Lung (tissue), 12 donors: Measurements from ENCODE around the gene FUOM. TPM values are rescaled to one million over a fixed set of nuclear protein-coding genes. Genes with fewer than 3 reads are reported as not detected.

Experiments used
- ATAC-seq: fragments of 200-7000 bp; cut with Tn5 transposase; one replicate; pipeline ENCODE4 v1.9.1; 2020; ENCODE audit warnings: moderate number of reproducible peaks; ENCODE audit not compliant: insufficient read depth, low FRiP score
- DNase-seq, 3 donors: peaks; one replicate each; pipeline ENCODE4 v3.0.0-alpha.2; 2013 to 2017
- H3K27ac ChIP-seq, 2 donors: one replicate each; pipeline ENCODE4 v1.5.1; 2013; ENCODE audit warnings: mild to moderate bottlenecking in 2 of 2, moderate library complexity in 2 of 2, control low read depth in 1 of 2, inconsistent platforms in 1 of 2, low read depth in 1 of 2, low read length in 1 of 2
- H3K27me3 ChIP-seq, 3 donors: one replicate each; pipeline ENCODE4 v1.5.1; 2013; ENCODE audit warnings: low read length in 2 of 3; ENCODE audit not compliant: control insufficient read depth in 3 of 3, insufficient read depth in 3 of 3
- H3K36me3 ChIP-seq, 4 donors: one replicate each; pipeline ENCODE4 v1.5.1; 2013; ENCODE audit warnings: low read length in 4 of 4, mild to moderate bottlenecking in 1 of 4, moderate library complexity in 1 of 4; ENCODE audit not compliant: control insufficient read depth in 4 of 4, insufficient read depth in 4 of 4
- H3K4me1 ChIP-seq, 5 donors: one replicate each; pipeline ENCODE4 v1.5.1; 2013; ENCODE audit warnings: low read length in 5 of 5, mild to moderate bottlenecking in 2 of 5, moderate library complexity in 1 of 5; ENCODE audit not compliant: control insufficient read depth in 5 of 5, insufficient read depth in 5 of 5
- H3K4me3 ChIP-seq: one replicate; pipeline ENCODE4 v1.5.1; 2013; ENCODE audit warnings: mild to moderate bottlenecking, control low read depth, moderate library complexity
- H3K9ac ChIP-seq, 2 donors: one replicate each; pipeline ENCODE4 v1.5.1; 2013; ENCODE audit warnings: low read length in 2 of 2, control low read depth in 1 of 2; ENCODE audit not compliant: insufficient read depth in 1 of 2
- H3K9me3 ChIP-seq, 4 donors: one replicate each; pipeline ENCODE4 v1.5.1; 2013; ENCODE audit warnings: low read length in 3 of 4, mild to moderate bottlenecking in 1 of 4, moderate library complexity in 1 of 4; ENCODE audit not compliant: control insufficient read depth in 4 of 4, insufficient read depth in 3 of 4
- WGBS, 2 donors: extraction: QIAGEN DNeasy Blood & Tissue Kit; methylation state at CpG; one replicate each; pipeline ENCODE4 v1.1.7; 2013; 5-methylcytosine and 5-hydroxymethylcytosine counted together
- polyA plus RNA-seq, 2 donors: library from polyadenylated mRNA; stranded (reverse); fragments of 200-250 nt; gene quantifications; one replicate each; pipeline ENCODE4 v1.2.1, GENCODE V29; 2013
- total RNA-seq, 2 donors: library from RNA; depleted of rRNA in 1 of 2; stranded (reverse); fragments of >200 nt in 1 of 2; gene quantifications; one replicate each; pipeline ENCODE4 v1.2.1, GENCODE V29; 2014 to 2021
- TF ChIP-seq, protein P1 (sequence below): IDR thresholded peaks from 2 replicates; pipeline ENCODE4 v1.5.1; 2012; ENCODE audit warnings: mild to moderate bottlenecking; ENCODE audit errors: control extremely low read depth, extremely low read depth
- donor health status: control.
- donor health status: control.
- donor health status: Bipolar disorder and iron deficiency.
- donor health status: healthy.
- donor health status: DM: yes; HTN: yes; CAD: no.

Gene FUOM
- total and polyA plus RNA-seq, 4 donors, result 8.4 to 41.4 (median 34.2) TPM

DNA sequence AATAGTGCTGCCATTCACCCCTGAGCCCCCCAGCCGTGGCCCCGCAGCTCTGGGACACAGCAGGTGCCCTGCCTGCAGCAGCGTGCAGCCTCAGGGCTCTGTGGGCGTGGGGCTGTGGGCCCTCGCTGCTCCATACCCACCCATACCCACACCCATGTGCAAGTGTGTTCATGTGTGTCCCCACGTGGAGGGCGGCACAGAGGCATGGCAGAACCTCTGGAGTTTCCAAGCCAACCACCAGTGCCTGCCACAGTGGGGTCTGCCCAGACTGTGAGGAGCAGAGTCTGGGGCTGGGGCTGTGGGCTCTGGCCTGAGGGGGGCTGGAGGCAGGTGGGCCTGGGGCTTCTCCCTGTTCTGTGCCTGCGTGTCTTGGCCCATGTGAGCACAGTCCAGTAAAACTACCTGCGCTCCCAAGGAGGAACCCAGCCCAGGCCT, 8.2 kb downstream of the FUOM start:
- DNase-seq (no peak), ATAC-seq (no peak)
- no peaks in the 10 kb centered on the region for H3K36me3 ChIP-seq
- H3K9me3 ChIP-seq, result no peaks in the 10 kb centered on the region
- no peak overlapping the region for H3K27ac ChIP-seq
- TF ChIP-seq, protein P1, sequence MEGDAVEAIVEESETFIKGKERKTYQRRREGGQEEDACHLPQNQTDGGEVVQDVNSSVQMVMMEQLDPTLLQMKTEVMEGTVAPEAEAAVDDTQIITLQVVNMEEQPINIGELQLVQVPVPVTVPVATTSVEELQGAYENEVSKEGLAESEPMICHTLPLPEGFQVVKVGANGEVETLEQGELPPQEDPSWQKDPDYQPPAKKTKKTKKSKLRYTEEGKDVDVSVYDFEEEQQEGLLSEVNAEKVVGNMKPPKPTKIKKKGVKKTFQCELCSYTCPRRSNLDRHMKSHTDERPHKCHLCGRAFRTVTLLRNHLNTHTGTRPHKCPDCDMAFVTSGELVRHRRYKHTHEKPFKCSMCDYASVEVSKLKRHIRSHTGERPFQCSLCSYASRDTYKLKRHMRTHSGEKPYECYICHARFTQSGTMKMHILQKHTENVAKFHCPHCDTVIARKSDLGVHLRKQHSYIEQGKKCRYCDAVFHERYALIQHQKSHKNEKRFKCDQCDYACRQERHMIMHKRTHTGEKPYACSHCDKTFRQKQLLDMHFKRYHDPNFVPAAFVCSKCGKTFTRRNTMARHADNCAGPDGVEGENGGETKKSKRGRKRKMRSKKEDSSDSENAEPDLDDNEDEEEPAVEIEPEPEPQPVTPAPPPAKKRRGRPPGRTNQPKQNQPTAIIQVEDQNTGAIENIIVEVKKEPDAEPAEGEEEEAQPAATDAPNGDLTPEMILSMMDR, result no peak
- H3K9ac ChIP-seq, result no peak overlapping the region
- H3K4me1 ChIP-seq, result no peaks in the 10 kb centered on the region
- 67 to 71% methylated on average over 9 of the region's 9 CpGs for WGBS, 2 donors
- peaks cover 0 to 3% (median 0%) of the 10 kb centered on the region in 3 donors for H3K27me3 ChIP-seq
- H3K4me3 ChIP-seq, result no peak overlapping the region

DNA sequence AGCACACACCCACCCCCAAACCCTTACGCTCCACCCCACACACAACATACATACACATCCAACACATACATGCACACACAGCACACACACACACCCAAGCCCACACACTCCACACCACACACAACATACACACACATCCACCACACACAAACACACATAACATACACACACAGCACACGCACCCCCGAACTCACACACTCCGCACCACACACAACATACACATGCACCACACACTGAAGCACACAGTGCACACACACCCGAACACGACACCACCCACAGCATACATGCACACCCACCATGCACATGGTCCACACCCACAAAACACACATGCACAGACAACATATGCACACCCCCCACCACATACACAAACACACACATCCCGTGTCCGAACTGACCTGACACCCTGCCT, 8.7 kb downstream of the FUOM start:
- no peaks in the 10 kb centered on the region for H3K4me1 ChIP-seq

DNA sequence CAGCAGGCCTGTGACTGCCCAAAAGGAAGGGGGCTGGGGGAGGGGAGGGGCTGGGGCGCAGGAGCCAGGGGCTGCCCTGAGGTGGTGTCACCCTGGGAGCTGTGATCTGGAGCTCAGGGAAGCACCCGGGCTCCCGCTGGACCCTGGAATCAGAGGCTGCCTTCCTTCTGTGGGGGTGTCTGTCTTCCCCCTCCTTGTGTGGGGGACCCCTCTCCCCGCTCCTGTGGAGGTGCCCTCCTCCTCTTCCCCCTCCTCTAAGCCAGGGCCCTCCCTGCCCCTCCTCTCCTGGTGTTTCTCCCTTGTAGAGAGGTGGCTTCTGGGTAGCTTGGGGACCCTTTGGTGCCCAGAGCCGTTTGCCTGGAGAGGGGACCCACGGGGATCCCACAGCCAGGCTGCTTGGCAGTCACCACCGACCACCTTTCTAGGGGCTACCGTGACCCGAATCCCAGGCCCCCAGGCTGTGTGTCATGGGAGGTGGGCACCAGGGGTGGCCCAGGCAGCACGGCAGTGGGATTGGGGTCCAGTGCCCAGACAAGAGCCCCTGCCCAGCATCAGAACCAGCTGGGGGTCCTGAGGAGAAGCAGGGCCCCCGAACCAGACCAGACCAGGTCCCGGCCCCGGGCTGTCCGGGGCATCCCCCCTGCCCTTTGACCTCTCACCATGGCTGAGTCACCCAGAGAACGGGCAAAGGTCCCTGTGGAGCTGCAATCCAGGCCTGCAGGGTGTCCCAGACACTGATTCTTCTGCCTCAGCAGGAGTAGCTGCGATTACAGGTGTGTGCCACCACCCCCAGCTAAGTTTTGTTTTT, 9.9 kb downstream of the FUOM start:
- Histone ChIP-seq H3K27ac (no peak overlapping the region), H3K9ac (no peak overlapping the region), H3K9me3 (no peaks in the 10 kb centered on the region), H3K4me1 (no peaks in the 10 kb centered on the region), H3K4me3 (no peak overlapping the region), H3K27me3 (peaks cover 0 to 13% (median 0%) of the 10 kb centered on the region in 3 donors), H3K36me3 (no peaks in the 10 kb centered on the region)
- DNase-seq (no peak), ATAC-seq (no peak)
- 57 to 75% methylated on average over 12 to 16 of the region's 16 CpGs for WGBS, 2 donors
- TF ChIP-seq, protein P1, result no peak

More for the DNA sequence above, 8.7 kb downstream of the FUOM start:
- Histone ChIP-seq H3K9me3 (no peaks in the 10 kb centered on the region), H3K27me3 (peaks cover 0 to 7% (median 0%) of the 10 kb centered on the region in 3 donors), H3K9ac (no peak overlapping the region), H3K4me3 (no peak overlapping the region), H3K27ac (no peak overlapping the region), H3K36me3 (no peaks in the 10 kb centered on the region)
- 86 to 90% methylated on average over 8 of the region's 8 CpGs for WGBS, 2 donors
- ATAC-seq (no peak), DNase-seq (no peak)
- TF ChIP-seq, protein P1, result no peak
